Neural progenitor cell (in vitro differentiated cells): ENCODE data around the gene HARS2. TPM values are rescaled to one million over a fixed set of nuclear protein-coding genes. Genes with fewer than 3 reads are reported as not detected.
A peak's percentile ranks its signal among the peaks of the same experiment; 100 is the strongest.

ENCODE experiments used
- DNase-seq: peaks from one replicate; pipeline ENCODE4 v3.0.0-alpha.2; 2016; ENCODE audit warnings: low spot score
- H2AFZ ChIP-seq: fragments of 200-600 bp; sonication (generic); replicated peaks from 2 replicates; pipeline ENCODE4 v1.6.1; 2016; ENCODE audit warnings: antibody characterized with exemption
- H3F3A ChIP-seq: fragments of 200-600 bp; sonication (generic); 2 replicates; pipeline ENCODE4 v1.6.1; 2016; ENCODE audit warnings: antibody characterized with exemption, low read depth
- H3K27ac ChIP-seq: fragments of 200-600 bp; sonication (generic); 2 replicates; pipeline ENCODE4 v1.5.1; 2016; ENCODE audit warnings: mild to moderate bottlenecking
- H3K27me3 ChIP-seq: fragments of 200-600 bp; sonication (generic); 2 replicates; pipeline ENCODE4 v1.6.1; 2016; ENCODE audit warnings: mild to moderate bottlenecking, moderate library complexity
- H3K36me3 ChIP-seq: fragments of 200-600 bp; sonication (generic); 2 replicates; pipeline ENCODE4 v1.5.1; 2016
- H3K4me1 ChIP-seq: fragments of 200-600 bp; sonication (generic); 2 replicates; pipeline ENCODE4 v1.6.1; 2016; ENCODE audit warnings: mixed run types
- H3K4me2 ChIP-seq: fragments of 200-600 bp; sonication (generic); 2 replicates; pipeline ENCODE4 v1.6.1; 2016
- H3K4me3 ChIP-seq: fragments of 200-600 bp; sonication (generic); 2 replicates; pipeline ENCODE4 v1.5.1; 2016
- H3K79me2 ChIP-seq: fragments of 200-600 bp; sonication (generic); 2 replicates; pipeline ENCODE4 v1.6.1; 2016; ENCODE audit warnings: low read depth
- H3K9ac ChIP-seq: fragments of 200-600 bp; sonication (generic); 2 replicates; pipeline ENCODE4 v1.6.1; 2016
- H3K9me3 ChIP-seq: fragments of 200-600 bp; sonication (generic); 2 replicates; pipeline ENCODE4 v1.5.1; 2016; ENCODE audit warnings: low read depth
- H4K20me1 ChIP-seq: fragments of 200-600 bp; sonication (generic); 2 replicates; pipeline ENCODE4 v1.6.1; 2016; ENCODE audit warnings: low read depth
- H3K27ac Mint-ChIP-seq: 3 replicates; pipeline ENCODE4 v1.8.0; 2021; ENCODE audit warnings: mixed read lengths
- H3K27me3 Mint-ChIP-seq: 2 replicates; pipeline ENCODE4 v1.8.0; 2022; ENCODE audit warnings: low read depth, mild to moderate bottlenecking, inconsistent platforms, moderate library complexity, mixed read lengths; ENCODE audit not compliant: insufficient read depth
- H3K36me3 Mint-ChIP-seq: 3 replicates; pipeline ENCODE4 v1.8.0; 2021; ENCODE audit warnings: mixed read lengths
- H3K4me1 Mint-ChIP-seq: 3 replicates; pipeline ENCODE4 v1.8.0; 2021; ENCODE audit warnings: mixed read lengths
- H3K4me3 Mint-ChIP-seq: 3 replicates; pipeline ENCODE4 v1.8.0; 2021; ENCODE audit warnings: mild to moderate bottlenecking, moderate library complexity, mixed read lengths
- H3K9me3 Mint-ChIP-seq: 3 replicates; pipeline ENCODE4 v1.8.0; 2020; ENCODE audit warnings: mixed read lengths
- EZH2 ChIP-seq: fragments of 200-600 bp; sonication (generic); IDR thresholded peaks from 2 replicates; pipeline ENCODE4 v1.6.1; 2017; ENCODE audit warnings: antibody characterized with exemption, mild to moderate bottlenecking, moderate library complexity
- EZH2phosphoT487 ChIP-seq: fragments of 200-600 bp; sonication (generic); IDR thresholded peaks from 2 replicates; pipeline ENCODE4 v1.6.1; 2017; ENCODE audit warnings: antibody characterized with exemption
- total RNA-seq: library from RNA; depleted of rRNA; stranded (reverse); fragments of >200 nt; gene quantifications from 2 replicates; pipeline ENCODE4 v1.2.3, GENCODE V29; 2015; ENCODE audit warnings: low replicate concordance
- TF ChIP-seq, protein P1 (sequence below): fragments of 200-600 bp; sonication (generic); IDR thresholded peaks from 2 replicates; pipeline ENCODE4 v1.5.1; 2017; ENCODE audit warnings: antibody characterized with exemption, mild to moderate bottlenecking

HARS2 gene, protein sequence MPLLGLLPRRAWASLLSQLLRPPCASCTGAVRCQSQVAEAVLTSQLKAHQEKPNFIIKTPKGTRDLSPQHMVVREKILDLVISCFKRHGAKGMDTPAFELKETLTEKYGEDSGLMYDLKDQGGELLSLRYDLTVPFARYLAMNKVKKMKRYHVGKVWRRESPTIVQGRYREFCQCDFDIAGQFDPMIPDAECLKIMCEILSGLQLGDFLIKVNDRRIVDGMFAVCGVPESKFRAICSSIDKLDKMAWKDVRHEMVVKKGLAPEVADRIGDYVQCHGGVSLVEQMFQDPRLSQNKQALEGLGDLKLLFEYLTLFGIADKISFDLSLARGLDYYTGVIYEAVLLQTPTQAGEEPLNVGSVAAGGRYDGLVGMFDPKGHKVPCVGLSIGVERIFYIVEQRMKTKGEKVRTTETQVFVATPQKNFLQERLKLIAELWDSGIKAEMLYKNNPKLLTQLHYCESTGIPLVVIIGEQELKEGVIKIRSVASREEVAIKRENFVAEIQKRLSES
- total RNA-seq = 30.6 and 34.1 TPM in 2 replicates

DNA sequence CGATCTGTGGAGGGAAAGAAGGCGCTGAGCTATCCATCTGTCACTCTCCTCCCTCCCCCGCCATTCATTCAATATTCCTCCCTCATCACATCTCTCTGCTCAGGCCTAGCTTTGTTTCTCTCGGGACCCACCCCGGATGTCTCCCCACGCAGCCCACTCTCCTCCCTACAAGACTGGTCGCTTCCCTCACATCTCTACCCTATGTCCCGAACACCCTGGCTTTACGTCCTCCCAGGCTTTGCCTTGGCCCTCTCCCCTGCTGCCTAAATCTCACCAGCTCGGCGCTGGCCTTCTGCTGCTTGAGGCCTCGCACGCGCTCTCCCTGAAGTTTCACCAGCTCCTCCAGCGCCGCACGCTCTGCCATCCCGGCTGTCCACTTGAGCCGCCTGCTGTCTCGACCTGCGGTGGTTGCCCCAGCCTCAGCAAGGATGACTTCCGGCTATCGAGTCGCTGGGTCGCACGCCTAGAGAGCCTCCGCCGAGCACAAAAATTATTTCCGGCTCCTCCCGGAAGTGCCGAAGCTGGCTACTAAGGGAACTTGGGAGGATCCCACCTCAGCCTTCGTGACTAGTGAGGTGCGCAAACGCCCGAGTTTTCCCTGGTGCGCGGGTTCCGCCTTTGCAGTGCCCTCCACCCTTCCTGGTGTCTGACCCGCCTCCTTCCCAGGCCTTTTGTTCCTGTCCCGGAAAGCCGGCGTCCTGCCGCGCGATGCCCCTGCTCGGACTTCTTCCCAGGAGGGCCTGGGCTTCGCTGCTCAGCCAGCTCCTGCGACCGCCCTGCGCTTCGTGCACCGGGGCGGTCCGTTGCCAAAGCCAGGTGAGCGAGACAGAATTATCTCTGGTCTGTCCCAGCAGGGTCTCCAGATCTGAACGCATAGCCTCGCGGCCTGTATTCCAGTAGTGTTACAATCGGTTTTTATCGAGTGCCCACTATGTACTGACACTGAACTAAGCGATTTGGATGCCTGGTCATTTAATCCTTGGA is at the start of gene HARS2, which contains the start of gene HARS1:
TSS of gene HARS2 (plus strand) at position 515 of the 984 bp plus-strand sequence. CDS start at position 709, 194 bp downstream.
TSS of gene HARS1 (minus strand) at position 430 of the 984 bp plus-strand sequence. CDS start at position 364, 66 bp downstream.
- Mint-ChIP-seq H3K27ac (peak within 1 kb of the TSS; percentile 76), H3K27me3 (no peaks in the 10 kb centered on the region), H3K36me3 (peaks cover 7% of the 10 kb centered on the region), H3K4me1 (peaks cover 17% of the 10 kb centered on the region), H3K9me3 (no peaks in the 10 kb centered on the region), H3K4me3 (peak within 1 kb of the TSS; percentile 98)
- H3K27ac ChIP-seq = peak within 1 kb of the TSS; percentile 87
- H3K9me3 ChIP-seq = no peaks in the 10 kb centered on the region
- no peaks in the 10 kb centered on the region for H3K4me1 ChIP-seq
- peak; percentile 94 for DNase-seq
- peaks cover 11% of the 10 kb centered on the region for H4K20me1 ChIP-seq
- H3K36me3 ChIP-seq = no peaks in the 10 kb centered on the region
- peak within 1 kb of the TSS; percentile 82 for H3K4me2 ChIP-seq
- no peak for TF ChIP-seq EZH2
- TF ChIP-seq, protein P1, sequence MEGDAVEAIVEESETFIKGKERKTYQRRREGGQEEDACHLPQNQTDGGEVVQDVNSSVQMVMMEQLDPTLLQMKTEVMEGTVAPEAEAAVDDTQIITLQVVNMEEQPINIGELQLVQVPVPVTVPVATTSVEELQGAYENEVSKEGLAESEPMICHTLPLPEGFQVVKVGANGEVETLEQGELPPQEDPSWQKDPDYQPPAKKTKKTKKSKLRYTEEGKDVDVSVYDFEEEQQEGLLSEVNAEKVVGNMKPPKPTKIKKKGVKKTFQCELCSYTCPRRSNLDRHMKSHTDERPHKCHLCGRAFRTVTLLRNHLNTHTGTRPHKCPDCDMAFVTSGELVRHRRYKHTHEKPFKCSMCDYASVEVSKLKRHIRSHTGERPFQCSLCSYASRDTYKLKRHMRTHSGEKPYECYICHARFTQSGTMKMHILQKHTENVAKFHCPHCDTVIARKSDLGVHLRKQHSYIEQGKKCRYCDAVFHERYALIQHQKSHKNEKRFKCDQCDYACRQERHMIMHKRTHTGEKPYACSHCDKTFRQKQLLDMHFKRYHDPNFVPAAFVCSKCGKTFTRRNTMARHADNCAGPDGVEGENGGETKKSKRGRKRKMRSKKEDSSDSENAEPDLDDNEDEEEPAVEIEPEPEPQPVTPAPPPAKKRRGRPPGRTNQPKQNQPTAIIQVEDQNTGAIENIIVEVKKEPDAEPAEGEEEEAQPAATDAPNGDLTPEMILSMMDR = no peak
- no peak for TF ChIP-seq EZH2phosphoT487
- H3K27me3 ChIP-seq = no peaks in the 10 kb centered on the region
- H3F3A ChIP-seq = peaks cover 12% of the 10 kb centered on the region
- peak within 1 kb of the TSS; percentile 92 for H2AFZ ChIP-seq
- peak within 1 kb of the TSS; percentile 61 for H3K9ac ChIP-seq
- peaks cover 48% of the 10 kb centered on the region for H3K79me2 ChIP-seq
- H3K4me3 ChIP-seq = peak within 1 kb of the TSS; percentile 79

GRCh38 chr5:140641716-140642115 is 49.5 kb upstream of the HARS2 start:
- H3K36me3 Mint-ChIP-seq = peaks cover 24% of the 10 kb centered on the region
- no peak overlapping the region for H3K4me3 ChIP-seq
- H3K4me1 Mint-ChIP-seq = peaks cover 23% of the 10 kb centered on the region
- H3K27me3 ChIP-seq = no peaks in the 10 kb centered on the region
- H3K9me3 Mint-ChIP-seq = peaks cover 7% of the 10 kb centered on the region
- peaks cover 3% of the 10 kb centered on the region for H3F3A ChIP-seq
- DNase-seq = no peak
- peaks cover 39% of the 10 kb centered on the region for H3K79me2 ChIP-seq
- H2AFZ ChIP-seq = no peak overlapping the region
- no peaks in the 10 kb centered on the region for H3K9me3 ChIP-seq
- no peaks in the 10 kb centered on the region for H3K36me3 ChIP-seq
- H3K4me3 Mint-ChIP-seq = no peak overlapping the region
- H3K27me3 Mint-ChIP-seq = peaks cover 5% of the 10 kb centered on the region
- peak overlapping the region; percentile 58 for H3K27ac Mint-ChIP-seq
- peaks cover 9% of the 10 kb centered on the region for H3K4me1 ChIP-seq
- no peak overlapping the region for H3K9ac ChIP-seq
- H3K4me2 ChIP-seq = no peak overlapping the region
- H3K27ac ChIP-seq = no peak overlapping the region
- TF ChIP-seq EZH2 = no peak
- TF ChIP-seq, protein P1 = no peak
- no peak for TF ChIP-seq EZH2phosphoT487
- no peaks in the 10 kb centered on the region for H4K20me1 ChIP-seq

DNA sequence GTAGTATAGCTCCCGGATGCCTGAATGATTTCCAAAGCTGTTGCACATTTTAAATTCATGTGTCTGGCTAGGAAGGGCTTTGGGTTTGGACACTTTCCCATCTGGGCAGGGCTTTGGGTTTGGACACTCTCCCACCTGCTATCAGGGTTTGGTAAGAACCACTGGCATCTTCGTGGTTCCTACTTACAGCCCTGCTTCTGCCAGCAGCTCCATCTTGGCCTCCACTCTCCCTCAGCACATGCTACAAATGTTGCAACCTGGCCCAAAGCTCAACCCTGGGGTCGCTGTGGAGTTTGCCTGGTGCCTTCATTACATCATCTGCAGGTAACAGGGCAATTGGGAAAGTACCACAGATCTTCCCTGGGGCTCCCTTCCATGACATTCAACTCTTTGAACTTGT is 48.5 kb upstream of the HARS2 start:
- TF ChIP-seq, protein P1 = no peak
- TF ChIP-seq EZH2phosphoT487 (no peak), EZH2 (no peak)
- Histone ChIP-seq H3K4me2 (no peak overlapping the region), H3K27ac (no peak overlapping the region), H3K9ac (no peak overlapping the region), H3K79me2 (peaks cover 44% of the 10 kb centered on the region), H3K36me3 (no peaks in the 10 kb centered on the region), H3K4me3 (no peak overlapping the region), H4K20me1 (no peaks in the 10 kb centered on the region), H3K9me3 (no peaks in the 10 kb centered on the region), H3K27me3 (no peaks in the 10 kb centered on the region), H2AFZ (no peak overlapping the region), H3K4me1 (peaks cover 9% of the 10 kb centered on the region), H3F3A (peaks cover 8% of the 10 kb centered on the region)
- no peak for DNase-seq
- Mint-ChIP-seq H3K27ac (no peak overlapping the region), H3K9me3 (peaks cover 5% of the 10 kb centered on the region), H3K27me3 (peaks cover 6% of the 10 kb centered on the region), H3K4me1 (peaks cover 29% of the 10 kb centered on the region), H3K36me3 (peaks cover 27% of the 10 kb centered on the region), H3K4me3 (peak overlapping the region; percentile 35)
